ENCODE measurements around the gene ROCK1.

GRCh38 chr18:21000667-21001066 lies 110.9 kb downstream of the ROCK1 start:
- TF ChIP-seq CTCF (conservative IDR thresholded peaks at IDR 0.05; ENCODE audit: low read length): no peak
- no peak for TF ChIP-seq EZH2phosphoT487 (IDR thresholded peaks at IDR 0.05; ENCODE audit: borderline replicate concordance)

Data from Loucy (cell line).